Kidney (tissue), 14 donors: ENCODE data around the gene UST. TPM values are rescaled to one million over a fixed set of nuclear protein-coding genes. Genes with fewer than 3 reads are reported as not detected.

Experiments used
- DNase-seq, 5 donors: peaks; one replicate each; pipeline ENCODE4 v3.0.0-alpha.2; 2013 to 2020
- FAIRE-seq: peaks from 2 replicates; lab custom pipeline; 2012; peaks lifted over from hg19 to GRCh38; lab: Jason Lieb, UNC
- H3K27ac ChIP-seq, 2 donors: one replicate each; pipeline ENCODE4 v1.7.0; 2013; ENCODE audit warnings: low read depth in 2 of 2, low read length in 2 of 2, inconsistent platforms in 1 of 2
- H3K27me3 ChIP-seq: one replicate; pipeline ENCODE4 v1.7.1; 2013; ENCODE audit warnings: low read length, inconsistent platforms; ENCODE audit not compliant: control insufficient read depth, insufficient read depth
- H3K36me3 ChIP-seq, 3 donors: one replicate each; pipeline versions ENCODE4 v1.7.0 to v1.7.1; 2013; ENCODE audit warnings: low read length in 3 of 3, control low read depth in 1 of 3, inconsistent platforms in 1 of 3; ENCODE audit not compliant: insufficient read depth in 3 of 3, control insufficient read depth in 2 of 3
- H3K4me1 ChIP-seq, 3 donors: one replicate each; pipeline versions ENCODE4 v1.7.0 to v1.7.1; 2013; ENCODE audit warnings: low read length in 3 of 3, inconsistent platforms in 1 of 3, low read depth in 1 of 3; ENCODE audit not compliant: control insufficient read depth in 2 of 3, insufficient read depth in 2 of 3
- H3K4me3 ChIP-seq, 3 donors: one replicate each; pipeline versions ENCODE4 v1.7.0 to v1.8.1; 2013; ENCODE audit warnings: low read length in 3 of 3, control low read depth in 1 of 3, inconsistent platforms in 1 of 3
- H3K9ac ChIP-seq, 3 donors: one replicate each; pipeline versions ENCODE4 v1.7.0 to v1.7.1; 2013; ENCODE audit warnings: low read length in 3 of 3, control low read depth in 1 of 3, inconsistent platforms in 1 of 3
- H3K9me3 ChIP-seq, 3 donors: one replicate each; pipeline versions ENCODE4 v1.7.0 to v1.7.1; 2013; ENCODE audit warnings: low read length in 3 of 3, control low read depth in 1 of 3, inconsistent platforms in 1 of 3; ENCODE audit not compliant: control insufficient read depth in 2 of 3, insufficient read depth in 1 of 3
- CTCF ChIP-seq: IDR thresholded peaks from 3 replicates; pipeline ENCODE4 v1.5.1; 2012; ENCODE audit warnings: mild to moderate bottlenecking, moderate library complexity, borderline replicate concordance; ENCODE audit not compliant: insufficient read depth; ENCODE audit errors: extremely low read depth
- intact Hi-C: fragments of 100-400 bp; cut with DNase I; formaldehyde crosslinking; loops from one replicate; pipeline ENCODE4 v1.11.1; 2022
- polyA plus RNA-seq: library from polyadenylated mRNA; stranded (reverse); fragments of 350-450 nt; fragmentation: Illumina TruSeq; extraction: RNeasy Lipid Tissue Mini Kit (QIAGEN cat#74804); gene quantifications from one replicate; pipeline ENCODE4 v1.2.3, GENCODE V29; 2014; ENCODE audit warnings: low read depth, low replicate concordance; ENCODE audit not compliant: insufficient read depth
- total RNA-seq: library from RNA; stranded (reverse); fragmentation: NEBNext Ultra II Directional; extraction: Animal tissue kit (Norgen Biotek cat#: 25700); gene quantifications from one replicate; pipeline ENCODE4 v1.2.1, GENCODE V29; 2021
- donor health status: control.
- donor health status: control.
- donor health status: control.
- donor health status: control.
- donor health status: control.
- donor health status: DM: yes; HTN: yes; CAD: no.
- donor health status: Normal renal cell carcinoma (clear cell type).

The UST gene
- total and polyA plus RNA-seq, 2 donors from 2014 or later = 3.2 to 4.2 TPM

GRCh38 chr6:149065658-149066556 lies 319.1 kb downstream of the UST start:
- Histone ChIP-seq H3K27ac (no peak overlapping the region), H3K27me3 (no peaks in the 10 kb centered on the region), H3K36me3 (no peaks in the 10 kb centered on the region), H3K9me3 (no peaks in the 10 kb centered on the region), H3K9ac (no peak overlapping the region), H3K4me1 (peaks cover 4 to 7% (median 6%) of the 10 kb centered on the region in 3 donors), H3K4me3 (no peak overlapping the region)
- TF ChIP-seq CTCF = no peak
- FAIRE-seq = no peak
- no peak for DNase-seq
- intact Hi-C loops = no loop called here

GRCh38 chr6:149071997-149072396 lies 325.2 kb downstream of the UST start:
- Histone ChIP-seq H3K4me3 (no peak overlapping the region), H3K9ac (no peak overlapping the region), H3K27ac (no peak overlapping the region), H3K9me3 (no peaks in the 10 kb centered on the region), H3K36me3 (no peaks in the 10 kb centered on the region), H3K27me3 (no peaks in the 10 kb centered on the region), H3K4me1 (peaks cover 0 to 4% (median 0%) of the 10 kb centered on the region in 3 donors)
- TF ChIP-seq CTCF = no peak
- FAIRE-seq = no peak
- no peak for DNase-seq
- intact Hi-C loops = no loop called here

- Histone ChIP-seq H3K27me3 (no peaks in the 10 kb centered on the region), H3K4me3 (no peak overlapping the region), H3K27ac (no peak overlapping the region), H3K4me1 (peaks cover 0 to 4% (median 0%) of the 10 kb centered on the region in 3 donors), H3K9ac (no peak overlapping the region), H3K36me3 (no peaks in the 10 kb centered on the region), H3K9me3 (no peaks in the 10 kb centered on the region)
- no peak for TF ChIP-seq CTCF
- no peak for DNase-seq
- intact Hi-C loops = no loop called here
- FAIRE-seq = no peak
These were observed 328.0 kb downstream of the UST start for GRCh38 chr6:149074832-149075258.
